ENCODE data around the gene TOMM40.

The TOMM40 gene

DNA sequence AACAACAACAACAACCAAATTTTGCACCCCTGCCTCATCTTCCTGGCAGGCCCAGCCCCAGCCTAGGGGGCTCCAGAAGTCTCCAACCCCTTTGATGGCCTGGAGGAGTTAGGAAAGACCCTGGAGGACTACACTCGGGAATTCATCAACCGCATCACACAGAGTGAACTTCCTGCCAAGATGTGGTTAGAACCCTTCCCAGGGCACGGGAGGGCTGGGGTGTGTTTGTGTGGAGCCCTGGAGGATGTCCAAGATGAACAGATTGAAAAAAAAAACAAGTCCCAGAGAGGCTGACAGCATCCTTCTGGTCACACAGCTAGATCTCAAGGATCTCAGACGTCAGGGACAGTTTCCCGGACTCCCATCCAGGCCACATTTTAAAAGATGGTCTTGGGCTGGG is 36.7 kb downstream of the TOMM40 start:
- DNase-seq (ENCODE audit: low spot score): no peak

DNA sequence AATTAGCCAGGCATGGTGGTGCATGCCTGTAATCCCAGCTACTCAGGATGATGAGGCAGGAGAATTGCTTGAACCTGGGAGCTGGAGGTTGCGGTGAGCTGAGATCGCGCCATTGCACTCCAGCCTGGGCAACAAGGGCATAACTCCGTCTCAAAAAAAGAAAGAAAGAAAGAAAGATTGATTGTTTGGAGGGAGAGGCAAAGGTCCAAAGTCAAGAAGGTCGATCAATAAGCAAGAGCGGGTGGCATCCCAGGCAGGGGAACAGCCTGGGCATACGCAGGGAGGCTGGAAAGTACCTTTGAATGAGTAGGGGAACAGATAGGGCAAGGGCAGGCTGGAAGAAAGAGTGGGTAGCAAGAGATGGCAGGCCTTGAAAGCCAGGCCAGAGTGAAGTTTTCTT is 39.0 kb downstream of the TOMM40 start:
- no peak for DNase-seq (ENCODE audit: low spot score)

DNA sequence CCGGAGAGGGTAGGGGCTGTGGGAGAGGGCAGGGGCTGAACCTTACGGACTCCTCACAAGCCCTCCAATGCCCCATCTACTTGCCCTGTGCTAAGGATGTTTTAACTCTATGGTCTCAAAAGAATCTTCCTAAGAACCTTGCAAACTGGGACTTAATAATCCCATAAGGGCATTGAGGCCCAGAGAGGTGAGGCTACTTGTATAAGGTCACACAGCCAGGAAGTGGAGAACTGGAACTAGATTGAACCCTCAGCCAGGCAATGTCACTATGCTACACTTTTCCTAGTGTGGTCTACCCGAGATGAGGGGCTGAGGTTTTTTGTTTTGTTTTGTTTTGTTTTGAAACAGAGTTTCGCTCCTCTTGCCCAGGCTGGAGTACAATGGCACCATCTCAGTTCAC is 40.5 kb downstream of the TOMM40 start:
- no peak for DNase-seq (ENCODE audit: low spot score)

DNA sequence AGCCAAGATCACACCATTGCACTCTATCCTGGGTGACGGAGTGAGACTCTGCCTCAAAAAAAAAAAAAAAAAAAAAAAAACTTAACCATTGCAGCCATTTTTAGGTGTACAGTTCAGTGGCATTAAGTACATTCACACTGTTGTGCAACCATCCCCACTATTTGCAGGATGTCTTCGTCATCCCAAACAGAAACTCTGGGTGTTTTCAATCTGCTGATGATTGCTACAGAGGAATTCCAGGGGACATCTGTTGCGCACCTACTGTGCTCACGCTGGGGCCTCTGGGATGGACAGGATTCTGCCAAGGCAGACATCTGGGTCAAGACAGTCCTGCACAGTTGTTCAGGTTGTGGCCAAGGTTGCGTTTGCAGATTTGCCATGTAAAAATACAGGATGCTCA is 48.6 kb downstream of the TOMM40 start:
- DNase-seq (ENCODE audit: low spot score): no peak

DNA sequence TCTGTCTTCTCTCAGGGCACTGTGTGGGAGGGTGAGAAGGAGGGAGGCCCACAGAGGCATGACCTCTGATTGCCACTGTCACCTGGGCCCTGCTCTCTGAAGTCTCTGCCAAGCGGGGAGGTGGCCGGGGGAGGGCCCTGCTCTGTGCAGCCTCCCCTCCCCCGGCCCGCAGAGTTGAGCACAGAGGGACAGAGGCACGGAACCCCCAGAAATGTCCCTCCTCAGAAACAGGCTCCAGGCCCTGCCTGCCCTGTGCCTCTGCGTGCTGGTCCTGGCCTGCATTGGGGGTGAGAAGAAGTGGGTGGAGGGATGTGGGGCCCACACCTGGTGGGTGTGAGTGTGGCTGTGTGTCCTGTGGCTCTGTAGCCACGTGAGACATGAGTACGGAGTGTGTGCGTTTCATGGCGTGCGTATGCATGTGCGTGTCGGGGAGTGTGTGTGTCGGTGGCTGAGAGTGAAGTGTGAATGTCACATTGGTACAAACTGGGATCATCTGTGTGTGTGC is 51.1 kb downstream of the TOMM40 start, which contains the start of gene APOC4:
Gene APOC4, plus strand, starts transcription at position 171 of the 505 bp plus-strand sequence. Its CDS starts 41 bp downstream, at position 212.
- no peak for DNase-seq (ENCODE audit: low spot score)

DNA sequence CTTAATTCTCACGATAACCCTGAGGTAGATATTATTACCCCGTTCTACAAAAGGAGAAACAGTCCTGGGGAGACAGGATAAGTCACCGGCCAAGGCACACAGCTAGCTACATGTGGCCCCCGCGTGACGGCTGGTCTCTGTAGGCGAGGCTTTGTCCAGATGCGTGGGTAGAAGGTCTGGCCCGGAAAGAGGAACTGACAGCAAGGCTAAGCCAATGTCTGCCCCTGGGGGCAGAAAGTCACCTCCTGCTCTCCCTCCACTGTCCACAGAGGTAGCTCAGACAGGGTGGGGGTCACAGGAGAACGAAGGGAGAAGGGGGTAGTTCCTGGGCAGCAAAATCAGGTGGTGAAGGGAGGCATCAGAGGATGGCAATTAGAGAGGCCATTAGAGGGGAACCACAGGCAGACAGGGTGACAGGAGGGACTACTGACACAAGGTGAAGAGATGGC is 52.8 kb downstream of the TOMM40 start:
- peak; percentile 51 for DNase-seq (ENCODE audit: low spot score)

DNA sequence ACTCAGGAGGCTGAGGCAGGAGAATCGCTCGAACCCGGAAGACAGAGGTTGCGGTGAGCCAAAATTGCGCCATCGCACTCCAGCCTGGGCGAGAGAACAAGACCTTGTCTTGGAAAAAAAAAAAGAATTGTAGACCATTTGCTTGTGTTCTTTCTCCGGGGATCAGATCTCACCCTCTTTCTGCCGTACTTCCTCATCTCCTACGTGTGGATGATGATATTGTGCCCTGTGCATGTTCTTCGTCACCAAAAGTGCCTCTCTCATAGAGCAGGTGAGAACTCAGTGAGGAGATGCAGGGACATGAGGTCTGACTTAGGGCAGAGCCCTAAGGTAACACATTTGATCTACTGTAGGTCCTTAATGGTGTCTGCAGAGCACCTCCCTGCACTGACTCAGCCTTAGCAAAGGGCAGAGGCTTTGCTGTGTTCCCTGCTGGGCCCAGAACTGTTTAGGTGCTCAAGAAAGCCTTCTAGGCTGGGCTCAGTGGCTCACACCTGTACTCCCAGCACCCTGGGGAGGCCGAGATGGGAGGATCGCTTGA is 56.1 kb downstream of the TOMM40 start:
- no peak for DNase-seq (ENCODE audit: low spot score)

DNA sequence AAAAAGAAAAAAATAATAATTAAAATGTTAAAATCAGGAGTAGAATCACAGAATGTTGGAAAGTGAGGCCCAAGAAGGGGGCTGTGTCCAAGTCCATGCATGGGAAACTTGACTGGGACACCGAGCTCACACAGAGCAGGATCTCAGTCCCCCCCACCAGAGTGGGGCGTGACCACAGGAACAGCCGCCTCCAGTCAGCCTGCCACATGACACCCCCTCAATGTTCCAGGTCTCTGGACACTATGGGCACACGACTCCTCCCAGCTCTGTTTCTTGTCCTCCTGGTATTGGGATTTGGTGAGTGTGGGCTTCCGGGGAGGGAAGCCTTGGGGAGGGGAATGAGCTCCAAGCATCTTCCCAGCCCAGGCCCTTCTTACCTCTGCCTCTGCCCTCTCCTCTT is 57.2 kb downstream of the TOMM40 start:
- no peak for DNase-seq (ENCODE audit: low spot score)

DNA sequence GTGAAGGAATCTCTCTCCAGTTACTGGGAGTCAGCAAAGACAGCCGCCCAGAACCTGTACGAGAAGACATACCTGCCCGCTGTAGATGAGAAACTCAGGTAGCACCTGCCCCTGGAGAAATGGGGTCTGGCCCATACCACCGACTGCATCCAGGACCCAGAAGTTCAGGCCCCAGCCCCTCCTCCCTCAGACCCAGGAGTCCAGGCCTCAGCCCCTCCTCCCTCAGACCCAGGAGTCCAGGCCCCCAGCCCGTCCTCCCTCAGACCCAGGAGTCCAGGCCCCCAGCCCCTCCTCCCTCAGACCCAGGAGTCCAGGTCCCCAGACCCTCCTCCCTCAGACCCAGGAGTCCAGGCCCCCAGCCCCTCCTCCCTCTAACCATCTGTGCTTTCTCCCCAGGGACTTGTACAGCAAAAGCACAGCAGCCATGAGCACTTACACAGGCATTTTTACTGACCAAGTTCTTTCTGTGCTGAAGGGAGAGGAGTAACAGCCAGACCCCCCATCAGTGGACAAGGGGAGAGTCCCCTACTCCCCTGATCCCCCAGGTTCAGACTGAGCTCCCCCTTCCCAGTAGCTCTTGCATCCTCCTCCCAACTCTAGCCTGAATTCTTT is 57.8 kb downstream of the TOMM40 start:
- DNase-seq (ENCODE audit: low spot score): no peak

DNA sequence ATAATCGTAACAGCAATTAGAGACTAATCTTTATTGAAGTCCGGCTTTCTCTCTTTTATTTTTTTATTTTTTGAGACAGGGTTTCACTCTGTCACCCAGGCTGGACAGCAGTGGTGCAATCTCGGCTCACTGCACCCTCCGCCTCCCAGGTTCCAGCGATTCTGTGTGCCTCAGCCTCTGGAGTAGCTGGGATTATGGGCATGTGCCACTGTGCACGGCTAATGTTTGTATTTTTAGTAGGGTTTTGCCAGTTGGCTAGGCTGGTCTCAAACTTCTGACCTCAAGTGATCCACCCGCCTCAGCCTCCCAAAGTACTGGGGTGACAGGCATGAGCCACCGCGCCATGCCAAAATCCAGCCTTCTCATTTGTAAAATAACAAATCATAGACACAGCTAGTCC is 58.5 kb downstream of the TOMM40 start:
- DNase-seq (ENCODE audit: low spot score): no peak

DNA sequence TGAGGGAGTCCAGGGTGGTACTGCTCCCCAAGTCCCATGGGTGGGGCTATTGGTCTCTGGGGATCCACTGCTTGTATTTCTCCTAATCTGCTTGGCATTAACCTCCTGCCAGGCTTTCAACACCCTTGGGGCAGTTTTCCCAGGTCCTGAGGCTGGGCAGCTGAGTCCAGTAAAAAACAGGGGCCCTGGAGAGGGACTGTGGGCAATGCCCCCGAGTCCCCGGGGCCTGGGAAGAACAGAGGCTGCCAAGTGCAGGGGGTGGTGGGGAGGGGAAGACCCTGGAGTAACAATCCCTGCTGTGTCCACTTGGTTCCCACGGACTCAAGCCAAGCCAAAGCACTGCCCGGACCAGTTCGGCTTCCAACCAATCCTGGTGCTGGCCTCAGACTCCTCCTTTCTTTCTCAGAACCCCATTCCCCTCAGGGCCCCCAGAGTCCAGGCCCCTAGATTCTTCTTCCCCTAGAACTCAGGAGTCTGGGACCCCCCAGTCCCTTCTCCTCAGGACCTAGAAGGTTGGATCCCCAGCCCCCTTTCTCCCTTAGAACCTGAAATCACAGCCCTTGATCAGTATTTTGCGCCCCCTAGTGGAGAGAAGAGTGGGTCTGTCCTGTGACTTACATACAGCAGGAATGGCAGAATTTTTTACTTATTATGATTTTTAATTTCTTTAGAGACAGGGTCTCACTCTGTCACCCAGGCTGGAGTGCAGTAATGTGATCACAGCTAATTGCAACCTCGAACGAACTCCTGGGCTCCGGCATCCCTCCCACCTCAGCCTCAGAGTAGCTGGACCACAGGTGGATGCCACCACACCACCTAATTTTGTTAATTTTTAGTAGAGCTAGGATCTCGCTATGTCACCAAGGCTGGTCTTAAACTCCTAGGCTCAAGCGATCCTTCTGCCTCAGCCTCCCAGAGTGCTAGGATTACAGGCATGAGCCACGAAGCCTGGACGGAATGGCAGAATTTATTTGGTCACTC is 60.4 kb downstream of the TOMM40 start:
- DNase-seq (ENCODE audit: low spot score): peak; percentile 83

Measured in putamen (tissue), 1 donor.